Smooth muscle cell (in vitro differentiated cells): ENCODE results near the gene NEFH. TPM values are rescaled to one million over a fixed set of nuclear protein-coding genes. Genes with fewer than 3 reads are reported as not detected.

Experiments used
- DNase-seq: peaks from one replicate; lab custom pipeline; 2025; ENCODE audit not compliant: unreplicated experiment; lab: John Stamatoyannopoulos, UW
- H2AFZ ChIP-seq: fragments of 200-600 bp; sonication (generic); 2 replicates; pipeline ENCODE4 v1.6.0; 2016; ENCODE audit warnings: antibody characterized with exemption, low read depth, mild to moderate bottlenecking
- H3F3A ChIP-seq: fragments of 200-600 bp; sonication (generic); 2 replicates; pipeline ENCODE4 v1.6.0; 2017; ENCODE audit warnings: antibody characterized with exemption, low read depth
- H3K27ac ChIP-seq: fragments of 200-600 bp; sonication (generic); 2 replicates; pipeline ENCODE4 v1.5.1; 2016; ENCODE audit warnings: low read depth, mild to moderate bottlenecking
- H3K27me3 ChIP-seq: fragments of 200-600 bp; sonication (generic); 2 replicates; pipeline ENCODE4 v1.6.1; 2016; ENCODE audit warnings: low read depth, mild to moderate bottlenecking
- H3K36me3 ChIP-seq: fragments of 200-600 bp; sonication (generic); 2 replicates; pipeline ENCODE4 v1.5.1; 2016; ENCODE audit warnings: low read depth
- H3K4me1 ChIP-seq: fragments of 200-600 bp; sonication (generic); 2 replicates; pipeline ENCODE4 v1.5.1; 2016; ENCODE audit warnings: low read depth
- H3K4me2 ChIP-seq: fragments of 200-600 bp; sonication (generic); 2 replicates; pipeline ENCODE4 v1.6.0; 2016; ENCODE audit warnings: mild to moderate bottlenecking
- H3K4me3 ChIP-seq: fragments of 200-600 bp; sonication (generic); 2 replicates; pipeline ENCODE4 v1.5.1; 2016; ENCODE audit warnings: mild to moderate bottlenecking
- H3K79me2 ChIP-seq: fragments of 200-600 bp; sonication (generic); 2 replicates; pipeline ENCODE4 v1.6.0; 2016; ENCODE audit warnings: low read depth, mild to moderate bottlenecking
- H3K9ac ChIP-seq: fragments of 200-600 bp; sonication (generic); 2 replicates; pipeline ENCODE4 v1.6.0; 2016; ENCODE audit warnings: low read depth
- H3K9me3 ChIP-seq: fragments of 200-600 bp; sonication (generic); replicated peaks from 2 replicates; pipeline ENCODE4 v1.5.1; 2016; ENCODE audit warnings: low read depth
- H4K20me1 ChIP-seq: fragments of 200-600 bp; sonication (generic); 2 replicates; pipeline ENCODE4 v1.6.0; 2016; ENCODE audit warnings: low read depth
- WGBS: methylation state at CpG from one replicate; pipeline ENCODE4 v1.1.7; 2016; ENCODE audit warnings: low lambda C conversion rate; 5-methylcytosine and 5-hydroxymethylcytosine counted together
- polyA plus RNA-seq: library from polyadenylated mRNA; unstranded; fragments of >200 nt; fragmentation: Nextera tagmentation; extraction: Ambion mirVana; gene quantifications from 2 replicates; pipeline ENCODE4 v1.2.1, GENCODE V29; 2016
- total RNA-seq: library from RNA; depleted of rRNA; stranded (reverse); fragments of >200 nt; gene quantifications from 2 replicates; pipeline ENCODE4 v1.2.3, GENCODE V29; 2014
- TF ChIP-seq, protein P1 (sequence below): fragments of 200-600 bp; sonication (generic); IDR thresholded peaks from 2 replicates; pipeline ENCODE4 v1.5.1; 2017; ENCODE audit warnings: borderline replicate concordance, mild to moderate bottlenecking, antibody characterized with exemption; ENCODE audit not compliant: insufficient read depth, poor library complexity, severe bottlenecking

The NEFH gene
- total and polyA plus RNA-seq, 2 experiments from 2014 or later, result 1.1 TPM; not detected in 1

GRCh38 chr22:29443452-29443851, 36.6 kb upstream of the NEFH start:
- H4K20me1 ChIP-seq, result no peaks in the 10 kb centered on the region
- no peak overlapping the region for H3K27ac ChIP-seq
- no peaks in the 10 kb centered on the region for H3K9me3 ChIP-seq
- WGBS, result 68% methylated on average over 6 of the region's 6 CpGs
- DNase-seq, result no peak
- H3K27me3 ChIP-seq, result no peaks in the 10 kb centered on the region
- no peak overlapping the region for H3K9ac ChIP-seq
- TF ChIP-seq, protein P1, sequence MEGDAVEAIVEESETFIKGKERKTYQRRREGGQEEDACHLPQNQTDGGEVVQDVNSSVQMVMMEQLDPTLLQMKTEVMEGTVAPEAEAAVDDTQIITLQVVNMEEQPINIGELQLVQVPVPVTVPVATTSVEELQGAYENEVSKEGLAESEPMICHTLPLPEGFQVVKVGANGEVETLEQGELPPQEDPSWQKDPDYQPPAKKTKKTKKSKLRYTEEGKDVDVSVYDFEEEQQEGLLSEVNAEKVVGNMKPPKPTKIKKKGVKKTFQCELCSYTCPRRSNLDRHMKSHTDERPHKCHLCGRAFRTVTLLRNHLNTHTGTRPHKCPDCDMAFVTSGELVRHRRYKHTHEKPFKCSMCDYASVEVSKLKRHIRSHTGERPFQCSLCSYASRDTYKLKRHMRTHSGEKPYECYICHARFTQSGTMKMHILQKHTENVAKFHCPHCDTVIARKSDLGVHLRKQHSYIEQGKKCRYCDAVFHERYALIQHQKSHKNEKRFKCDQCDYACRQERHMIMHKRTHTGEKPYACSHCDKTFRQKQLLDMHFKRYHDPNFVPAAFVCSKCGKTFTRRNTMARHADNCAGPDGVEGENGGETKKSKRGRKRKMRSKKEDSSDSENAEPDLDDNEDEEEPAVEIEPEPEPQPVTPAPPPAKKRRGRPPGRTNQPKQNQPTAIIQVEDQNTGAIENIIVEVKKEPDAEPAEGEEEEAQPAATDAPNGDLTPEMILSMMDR, result no peak
- no peak overlapping the region for H2AFZ ChIP-seq
- H3K79me2 ChIP-seq, result no peaks in the 10 kb centered on the region
- no peaks in the 10 kb centered on the region for H3K4me1 ChIP-seq
- no peaks in the 10 kb centered on the region for H3F3A ChIP-seq
- H3K36me3 ChIP-seq, result no peaks in the 10 kb centered on the region
- no peak overlapping the region for H3K4me3 ChIP-seq
- no peak overlapping the region for H3K4me2 ChIP-seq

DNA sequence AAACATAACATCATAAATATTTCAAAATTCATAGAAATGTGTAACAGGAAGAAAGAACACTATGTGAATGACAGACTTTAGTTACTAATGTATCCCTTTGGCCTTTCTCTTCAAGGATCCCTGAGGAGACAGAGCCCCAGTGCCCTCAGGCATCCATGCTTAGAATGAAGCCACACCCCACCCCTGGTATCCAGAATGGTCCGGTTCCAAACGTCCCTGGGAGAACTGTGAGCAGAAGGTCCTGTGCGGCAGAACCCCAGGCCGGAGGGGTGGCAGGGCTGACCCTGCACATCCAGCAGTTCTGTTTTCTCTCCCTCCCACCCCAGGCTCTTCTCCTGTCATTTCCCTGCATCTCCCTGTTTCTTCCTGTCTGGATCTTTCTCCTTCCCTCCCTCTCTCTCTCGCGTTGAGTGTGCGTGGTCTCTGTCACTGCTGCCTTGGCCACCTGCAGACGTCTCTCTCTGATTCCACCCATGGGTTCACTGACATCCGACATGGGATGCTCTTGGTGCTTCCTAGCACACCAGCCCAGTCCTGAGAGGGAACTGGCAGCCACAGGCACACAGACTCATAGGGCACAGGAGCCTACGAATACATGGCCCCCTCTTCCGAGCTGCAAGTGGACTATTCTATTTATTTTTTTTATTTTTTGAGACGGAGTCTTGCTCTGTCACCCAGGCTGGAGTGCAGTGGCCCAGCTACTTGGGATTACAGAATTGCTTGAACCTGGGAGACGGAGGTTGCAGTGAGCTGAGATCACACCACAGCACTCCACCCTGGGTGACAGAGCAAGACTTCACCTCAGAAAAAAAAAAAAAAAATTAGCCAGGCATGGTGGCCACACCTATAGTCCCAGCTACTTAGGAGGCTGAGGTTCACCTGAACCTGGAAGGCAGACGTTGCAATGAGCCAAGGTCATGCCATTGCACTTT, 35.9 kb upstream of the NEFH start:
- H3K9me3 ChIP-seq, result no peaks in the 10 kb centered on the region
- no peaks in the 10 kb centered on the region for H3K79me2 ChIP-seq
- no peak overlapping the region for H3K4me2 ChIP-seq
- H3K9ac ChIP-seq, result no peak overlapping the region
- 69% methylated on average over 14 of the region's 14 CpGs for WGBS
- no peak overlapping the region for H2AFZ ChIP-seq
- no peak overlapping the region for H3K27ac ChIP-seq
- DNase-seq, result no peak
- H3F3A ChIP-seq, result no peaks in the 10 kb centered on the region
- H4K20me1 ChIP-seq, result no peaks in the 10 kb centered on the region
- H3K36me3 ChIP-seq, result no peaks in the 10 kb centered on the region
- TF ChIP-seq, protein P1, result no peak
- H3K27me3 ChIP-seq, result no peaks in the 10 kb centered on the region
- no peaks in the 10 kb centered on the region for H3K4me1 ChIP-seq
- no peak overlapping the region for H3K4me3 ChIP-seq

GRCh38 chr22:29445508-29445907, 34.5 kb upstream of the NEFH start:
- Histone ChIP-seq H3K27me3 (no peaks in the 10 kb centered on the region), H3K36me3 (no peaks in the 10 kb centered on the region), H3K4me3 (no peak overlapping the region), H3K79me2 (no peaks in the 10 kb centered on the region), H3K4me1 (no peaks in the 10 kb centered on the region), H2AFZ (no peak overlapping the region), H4K20me1 (no peaks in the 10 kb centered on the region), H3K9ac (no peak overlapping the region), H3F3A (no peaks in the 10 kb centered on the region), H3K9me3 (no peaks in the 10 kb centered on the region), H3K4me2 (no peak overlapping the region), H3K27ac (no peak overlapping the region)
- TF ChIP-seq, protein P1, result no peak
- DNase-seq, result no peak
- WGBS, result 87% methylated on average over 4 of the region's 4 CpGs
